C4-2B (cell line): Measurements from ENCODE around the gene L3MBTL2.

Experiments
- ZFX ChIP-seq: fragments of 450-650 bp; IDR thresholded peaks from 2 replicates; pipeline ENCODE4 v1.6.1; 2017
- TF ChIP-seq, protein P1 (sequence below): fragments of 450-650 bp; conservative IDR thresholded peaks from 2 replicates; pipeline ENCODE4 v1.5.1; 2017; ENCODE audit warnings: mild to moderate bottlenecking

DNA sequence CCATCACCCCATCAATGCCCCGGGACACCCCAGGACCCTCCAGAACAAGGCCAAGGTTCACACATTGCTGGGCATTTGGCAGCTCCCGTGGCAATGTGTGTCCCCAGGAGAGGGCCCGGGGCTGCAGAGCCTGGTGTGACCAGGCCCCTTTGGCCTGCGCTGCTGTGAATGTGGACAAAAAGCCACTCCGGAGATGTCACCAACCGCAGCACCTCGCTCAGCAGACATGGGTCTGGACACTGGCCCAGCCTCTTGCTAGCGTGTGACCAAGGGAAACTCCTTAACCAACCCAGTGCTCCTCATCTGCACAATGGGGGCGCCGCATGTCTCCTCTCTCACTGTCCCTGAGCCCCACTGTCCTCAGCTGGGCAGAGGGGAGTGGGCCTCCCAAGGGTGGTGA is 43.6 kb downstream of the L3MBTL2 start:
- TF ChIP-seq, protein P1, sequence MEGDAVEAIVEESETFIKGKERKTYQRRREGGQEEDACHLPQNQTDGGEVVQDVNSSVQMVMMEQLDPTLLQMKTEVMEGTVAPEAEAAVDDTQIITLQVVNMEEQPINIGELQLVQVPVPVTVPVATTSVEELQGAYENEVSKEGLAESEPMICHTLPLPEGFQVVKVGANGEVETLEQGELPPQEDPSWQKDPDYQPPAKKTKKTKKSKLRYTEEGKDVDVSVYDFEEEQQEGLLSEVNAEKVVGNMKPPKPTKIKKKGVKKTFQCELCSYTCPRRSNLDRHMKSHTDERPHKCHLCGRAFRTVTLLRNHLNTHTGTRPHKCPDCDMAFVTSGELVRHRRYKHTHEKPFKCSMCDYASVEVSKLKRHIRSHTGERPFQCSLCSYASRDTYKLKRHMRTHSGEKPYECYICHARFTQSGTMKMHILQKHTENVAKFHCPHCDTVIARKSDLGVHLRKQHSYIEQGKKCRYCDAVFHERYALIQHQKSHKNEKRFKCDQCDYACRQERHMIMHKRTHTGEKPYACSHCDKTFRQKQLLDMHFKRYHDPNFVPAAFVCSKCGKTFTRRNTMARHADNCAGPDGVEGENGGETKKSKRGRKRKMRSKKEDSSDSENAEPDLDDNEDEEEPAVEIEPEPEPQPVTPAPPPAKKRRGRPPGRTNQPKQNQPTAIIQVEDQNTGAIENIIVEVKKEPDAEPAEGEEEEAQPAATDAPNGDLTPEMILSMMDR, result no peak
- no peak for TF ChIP-seq ZFX
